GM12801 (cell line): ENCODE measurements around the gene KRTAP10-2.

Experiments
- CTCF ChIP-seq: IDR thresholded peaks from one replicate; pipeline ENCODE4 v1.5.1; 2011; ENCODE audit warnings: control low read depth; ENCODE audit not compliant: insufficient read length; ENCODE audit errors: extremely low read depth

KRTAP10-2 gene

GRCh38 chr21:44547656-44548331 is 3.5 kb downstream of the KRTAP10-2 start:
- no peak for TF ChIP-seq CTCF

GRCh38 chr21:44544566-44544965 is 6.7 kb downstream of the KRTAP10-2 start:
- TF ChIP-seq CTCF, result no peak

GRCh38 chr21:44542716-44543115 is 8.6 kb downstream of the KRTAP10-2 start:
- no peak for TF ChIP-seq CTCF

DNA sequence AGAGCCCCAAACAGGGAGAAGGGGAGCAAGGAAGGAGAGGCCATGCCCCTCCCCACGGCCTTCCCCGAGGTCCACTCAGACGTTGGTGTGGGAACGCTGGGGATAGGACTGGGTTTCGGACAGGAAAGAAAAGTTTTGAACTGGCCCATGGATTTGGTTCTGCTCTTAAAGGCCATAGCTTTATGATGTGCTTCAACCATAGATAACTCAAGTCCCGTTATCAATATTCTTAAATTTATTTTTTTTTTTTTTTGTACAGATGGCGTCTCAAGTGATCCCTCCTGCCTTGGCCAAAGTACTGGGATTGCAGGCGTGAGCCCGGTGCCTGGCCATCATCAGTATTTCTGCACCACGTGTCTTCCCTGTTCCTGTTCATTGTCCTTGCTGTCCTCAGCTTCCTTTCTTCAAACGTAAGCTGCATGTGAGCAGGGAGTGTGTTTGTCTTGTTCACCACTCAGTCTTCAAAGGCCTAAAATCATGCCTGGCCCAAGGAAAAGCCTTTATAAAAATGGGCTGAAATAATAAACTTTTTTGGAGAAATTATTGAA is 10.5 kb downstream of the KRTAP10-2 start:
- TF ChIP-seq CTCF, result no peak

- TF ChIP-seq CTCF, result no peak
These were observed 11.2 kb downstream of the KRTAP10-2 start, which contains the start of gene KRTAP10-1 for GRCh38 chr21:44539991-44540666. Gene KRTAP10-1, minus strand, starts transcription at chr21:44540195. Its CDS starts 45 bp downstream, at chr21:44540150.

DNA sequence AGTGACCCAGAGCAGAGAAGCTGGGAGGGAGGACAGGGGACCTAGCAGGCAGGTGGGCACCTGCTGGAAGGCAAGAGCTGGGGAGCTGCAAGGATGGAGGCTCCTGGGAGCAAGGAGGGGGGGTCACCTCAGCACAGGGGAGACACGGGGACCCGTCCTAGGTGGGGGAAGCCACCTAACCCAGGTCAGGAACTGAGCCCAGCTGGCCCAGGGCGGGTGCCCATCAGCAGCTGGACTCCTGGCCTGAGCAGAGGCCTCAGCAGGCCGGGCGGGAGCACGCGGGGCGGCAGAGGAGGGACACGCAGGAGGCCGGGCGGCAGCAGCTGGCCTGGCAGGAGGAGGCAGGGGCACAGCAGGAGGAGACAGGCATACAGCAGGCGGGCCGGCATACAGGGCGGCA is 12.3 kb downstream of the KRTAP10-2 start:
- no peak for TF ChIP-seq CTCF

DNA sequence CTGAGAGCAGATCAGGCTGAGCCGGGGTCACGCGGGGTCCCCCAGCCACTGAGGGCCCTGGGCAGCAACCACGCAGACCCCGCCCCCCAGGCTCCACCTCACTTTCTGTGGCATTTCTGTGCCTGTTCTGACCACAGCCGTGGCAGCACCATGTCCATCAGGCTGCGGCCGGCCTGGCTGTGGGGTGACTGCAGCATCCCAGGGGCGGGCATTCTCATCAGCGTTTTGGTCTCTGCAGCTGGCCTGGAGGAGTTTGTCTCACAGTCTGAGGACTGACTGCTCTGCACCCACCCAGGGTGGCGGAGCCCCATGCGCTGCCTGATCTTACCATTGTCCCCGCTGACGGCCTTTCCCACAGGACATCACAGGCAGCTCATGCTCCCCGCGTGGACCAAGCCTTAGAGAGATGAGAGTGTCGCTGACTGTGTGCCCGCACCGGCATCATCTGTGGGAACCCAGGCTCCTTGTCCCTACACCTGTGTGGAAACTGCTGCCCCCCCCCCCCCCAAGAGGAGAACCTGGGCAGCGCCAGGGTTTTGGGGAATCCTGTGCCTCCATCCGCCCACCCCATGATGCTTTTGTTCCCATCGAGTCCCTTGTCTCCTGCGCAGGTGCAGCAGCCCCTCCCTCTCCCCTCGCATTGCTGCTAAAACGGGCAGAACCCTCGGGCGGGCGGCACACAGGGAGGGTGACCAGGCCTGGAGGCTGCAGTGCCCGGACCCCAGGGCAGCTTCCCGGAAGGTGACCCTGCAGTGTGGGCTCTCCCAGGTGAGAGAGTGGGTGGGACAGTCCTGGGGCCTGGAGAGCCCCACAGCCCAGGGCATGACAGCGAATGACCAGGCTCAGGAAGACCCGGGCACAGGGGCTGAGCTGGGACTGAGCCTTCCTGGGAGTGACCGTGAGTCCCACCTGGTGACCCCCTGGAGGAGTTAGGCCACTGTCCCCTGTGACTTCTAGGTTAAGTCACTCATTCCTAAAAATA is 13.1 kb downstream of the KRTAP10-2 start:
- TF ChIP-seq CTCF, result no peak
